ENCODE results near the gene STUM.
"Not testable (repeated sequence)": the region's sequence is repeated elsewhere in the genome, so short reads cannot be mapped to it uniquely, and the experiment has no call there.

STUM gene

GRCh38 chr1:226582966-226583365 is 34.4 kb downstream of the STUM start:
- DNase-seq (ENCODE audit: low spot score) = no peak

DNA sequence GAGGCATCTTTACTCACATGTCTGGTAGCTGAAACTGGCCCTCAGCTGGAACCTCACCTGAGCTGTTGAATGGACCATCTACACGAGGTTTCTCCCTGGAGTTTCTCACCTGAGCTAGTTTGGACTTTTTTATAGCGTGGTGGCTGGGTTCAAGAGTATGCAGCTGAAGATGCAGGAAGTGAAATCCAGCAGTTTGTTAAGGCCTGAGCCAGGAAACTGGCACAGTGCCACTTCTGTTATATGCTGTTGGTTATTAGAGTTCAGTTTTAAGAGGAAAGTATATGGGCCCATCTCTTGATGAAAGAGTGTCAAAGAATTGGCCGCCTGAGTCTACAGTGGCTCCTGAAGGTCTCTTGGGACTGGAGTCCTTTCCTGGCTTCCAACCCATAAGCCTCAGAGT is 35.6 kb downstream of the STUM start:
- DNase-seq (ENCODE audit: low spot score) = no peak

DNA sequence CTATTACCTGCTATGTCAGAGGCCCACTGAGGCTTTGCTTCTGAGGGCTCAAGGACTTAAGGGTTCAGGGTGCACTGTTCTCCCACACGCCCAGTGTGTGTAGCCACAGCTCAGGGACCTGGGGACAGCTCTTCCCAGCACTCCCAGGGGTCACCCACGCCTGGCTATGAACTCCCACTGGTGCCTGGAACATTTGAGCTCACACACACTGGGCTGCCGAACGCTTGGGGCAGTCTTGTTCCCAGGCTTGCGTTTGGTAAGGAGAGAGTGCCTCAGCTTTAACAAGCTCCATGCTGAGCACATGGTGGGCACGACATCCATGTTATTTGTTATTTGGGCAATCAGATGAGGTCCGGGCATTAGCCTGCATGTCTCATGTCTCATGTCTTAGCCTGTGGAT is 37.6 kb downstream of the STUM start:
- no peak for DNase-seq (ENCODE audit: low spot score)

DNA sequence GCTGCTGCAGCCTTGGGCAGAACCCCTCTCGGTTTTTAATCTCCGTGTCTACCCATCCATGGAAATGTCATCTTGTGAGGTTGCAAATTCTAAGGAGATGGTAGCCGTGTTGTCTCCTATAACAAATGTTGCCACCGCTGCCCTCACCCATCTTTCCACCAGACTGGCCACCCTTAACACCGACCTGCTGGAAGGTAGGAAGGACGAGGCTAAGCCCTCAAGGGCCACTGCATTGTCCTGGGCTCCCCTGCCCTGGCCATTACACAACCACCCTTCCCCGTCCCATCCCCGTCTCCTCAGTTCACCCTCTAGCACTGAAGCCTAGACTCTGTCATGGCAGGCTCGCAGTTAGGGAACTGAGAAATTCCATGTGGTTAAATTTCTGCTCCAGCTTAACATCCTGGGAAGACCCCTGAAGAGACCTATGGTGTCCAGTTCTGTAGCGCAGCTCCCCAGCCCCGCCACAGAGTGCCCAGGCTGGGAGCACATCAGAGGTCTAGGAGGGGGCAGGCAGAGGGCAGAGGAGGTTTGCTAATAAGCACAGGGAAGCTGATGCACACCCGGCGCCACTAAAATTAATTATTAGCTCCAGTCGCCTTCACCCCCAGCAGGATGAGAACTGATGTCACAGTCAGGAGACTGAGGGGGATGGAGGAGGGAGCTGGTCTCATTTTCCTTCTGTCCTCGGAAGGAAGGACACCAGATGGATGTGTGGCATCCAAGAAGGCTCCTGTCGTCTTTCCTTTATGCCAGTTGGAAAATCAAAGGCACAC is 38.3 kb downstream of the STUM start:
- DNase-seq (ENCODE audit: low spot score) = no peak

GRCh38 chr1:226588484-226588883 is 39.9 kb downstream of the STUM start:
- no peak for DNase-seq (ENCODE audit: low spot score)

- no peak for DNase-seq (ENCODE audit: low spot score)
Measured at GRCh38 chr1:226589008-226589733, 40.6 kb downstream of the STUM start.

GRCh38 chr1:226590614-226591013 is 42.0 kb downstream of the STUM start:
- no peak for DNase-seq (ENCODE audit: low spot score)

DNA sequence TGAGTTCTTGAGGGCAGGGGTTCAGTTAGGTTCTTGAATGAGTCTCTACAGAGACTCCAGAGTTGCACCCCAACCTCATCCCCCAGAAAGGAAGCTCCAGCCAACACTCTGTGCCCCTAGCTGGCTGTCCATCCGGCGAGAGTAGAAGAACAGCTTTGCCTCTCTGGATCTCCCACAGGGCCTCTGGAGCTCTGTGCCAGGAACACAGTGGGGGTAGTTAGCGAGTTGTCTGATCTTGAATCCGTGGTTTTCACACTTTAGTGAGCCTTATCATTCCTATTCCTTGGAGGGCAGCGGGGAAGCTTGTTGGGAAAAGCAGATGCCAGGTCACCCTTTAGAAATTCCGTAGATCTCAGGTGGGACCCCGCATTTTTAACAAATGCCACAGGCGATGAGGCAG is 45.0 kb downstream of the STUM start:
- no peak for DNase-seq (ENCODE audit: low spot score)

- no peak for DNase-seq (ENCODE audit: low spot score)
Measured at GRCh38 chr1:226596531-226597165, 48.1 kb downstream of the STUM start.

DNA sequence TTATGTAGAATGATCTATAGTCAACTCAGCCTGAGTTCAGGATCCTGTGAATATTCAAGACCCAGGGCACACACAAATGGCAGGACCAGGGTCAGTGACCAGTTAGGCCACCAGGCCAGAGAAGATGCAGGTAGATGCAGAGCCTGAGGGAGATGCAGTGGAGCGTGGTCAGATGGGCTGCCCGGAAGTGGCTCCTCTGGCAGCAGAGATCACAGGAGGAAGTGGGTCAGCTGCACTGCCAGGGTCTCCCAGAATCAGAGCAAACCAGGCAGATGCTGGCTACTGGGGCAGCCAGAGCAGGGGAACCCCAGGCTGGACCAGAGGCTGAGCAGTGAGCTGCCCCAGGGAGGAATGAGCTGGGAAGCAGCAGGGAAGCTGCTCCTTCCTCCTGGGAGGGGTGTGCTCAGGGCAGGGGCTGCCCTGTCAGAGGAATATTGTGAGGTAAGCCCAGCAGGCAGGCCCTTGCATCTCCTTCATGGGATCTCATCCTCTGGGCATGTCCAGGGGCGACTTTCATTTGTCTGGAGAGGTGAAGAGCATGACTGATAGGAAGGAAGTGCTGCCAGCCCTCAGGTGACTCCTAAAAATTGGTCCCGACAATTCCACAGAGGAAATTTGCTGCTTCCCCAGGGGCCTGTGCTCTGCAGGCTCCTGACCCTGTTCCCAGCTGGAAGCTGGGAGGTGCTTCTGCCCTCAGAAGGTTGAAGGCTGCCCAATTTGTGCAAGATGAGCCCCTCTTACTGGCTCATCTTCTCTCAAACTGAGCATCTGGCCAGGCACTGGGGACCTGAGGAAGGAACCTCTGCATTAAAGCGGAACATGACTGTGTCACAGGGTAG is 49.3 kb downstream of the STUM start:
- no peak for DNase-seq (ENCODE audit: low spot score)

GRCh38 chr1:226598455-226598849 is 49.9 kb downstream of the STUM start:
- no peak for DNase-seq (ENCODE audit: low spot score)

DNA sequence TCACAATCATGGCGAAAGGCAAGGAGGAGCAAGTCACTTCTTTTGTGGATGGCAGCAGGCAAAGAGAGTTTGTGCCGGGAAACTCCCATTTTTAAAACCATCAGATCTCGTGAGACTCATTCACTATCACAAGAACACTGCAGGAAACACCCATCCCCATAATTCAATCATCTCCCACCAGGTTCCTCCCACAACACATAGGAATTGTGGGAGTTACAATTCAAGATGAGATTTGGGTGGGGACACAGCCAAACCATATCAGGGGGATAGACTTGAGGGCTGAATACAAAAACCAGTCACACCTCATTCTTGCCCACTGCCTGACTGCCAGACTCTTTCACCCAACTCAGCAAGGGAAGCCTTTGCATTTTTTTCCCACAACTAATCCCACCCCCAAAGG is 50.4 kb downstream of the STUM start:
- DNase-seq (ENCODE audit: low spot score) = not testable (repeated sequence)

DNA sequence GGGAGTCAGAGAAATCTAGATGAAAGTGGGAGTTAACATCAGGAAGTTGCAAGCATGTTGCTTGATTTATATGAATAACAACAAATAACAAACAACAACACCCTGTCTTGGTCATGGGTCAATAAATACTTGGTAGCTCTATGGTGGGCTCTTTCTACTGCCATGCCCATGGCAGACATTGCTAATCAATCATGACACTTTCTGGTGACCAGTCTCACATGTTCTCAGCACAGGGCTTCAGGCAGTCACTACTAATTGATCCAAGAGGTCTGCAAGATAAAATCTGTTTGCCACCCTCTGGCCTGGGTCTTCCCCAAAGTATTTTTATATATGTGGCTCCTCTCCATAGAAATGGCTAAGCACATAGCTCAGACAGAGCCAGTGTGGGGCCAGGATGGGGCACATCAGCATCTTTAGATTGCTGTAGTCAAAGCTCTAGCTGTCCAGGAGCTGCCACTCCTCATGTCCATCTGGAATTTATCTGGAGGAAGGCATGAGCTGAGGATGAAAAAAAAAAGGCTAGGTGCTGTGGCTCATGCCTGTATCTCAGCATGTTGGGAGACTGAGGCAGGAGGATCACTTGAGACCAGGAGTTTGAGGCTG is 51.2 kb downstream of the STUM start:
- no peak for DNase-seq (ENCODE audit: low spot score)

- no peak for DNase-seq (ENCODE audit: low spot score)
Measured at GRCh38 chr1:226600254-226600653, 51.7 kb downstream of the STUM start.

GRCh38 chr1:226601456-226601855 is 52.9 kb downstream of the STUM start:
- no peak for DNase-seq (ENCODE audit: low spot score)

- DNase-seq (ENCODE audit: low spot score) = no peak
Measured at GRCh38 chr1:226602186-226603021, 53.8 kb downstream of the STUM start.

GRCh38 chr1:226603022-226603857 is 54.7 kb downstream of the STUM start:
- DNase-seq (ENCODE audit: low spot score) = no peak

DNA sequence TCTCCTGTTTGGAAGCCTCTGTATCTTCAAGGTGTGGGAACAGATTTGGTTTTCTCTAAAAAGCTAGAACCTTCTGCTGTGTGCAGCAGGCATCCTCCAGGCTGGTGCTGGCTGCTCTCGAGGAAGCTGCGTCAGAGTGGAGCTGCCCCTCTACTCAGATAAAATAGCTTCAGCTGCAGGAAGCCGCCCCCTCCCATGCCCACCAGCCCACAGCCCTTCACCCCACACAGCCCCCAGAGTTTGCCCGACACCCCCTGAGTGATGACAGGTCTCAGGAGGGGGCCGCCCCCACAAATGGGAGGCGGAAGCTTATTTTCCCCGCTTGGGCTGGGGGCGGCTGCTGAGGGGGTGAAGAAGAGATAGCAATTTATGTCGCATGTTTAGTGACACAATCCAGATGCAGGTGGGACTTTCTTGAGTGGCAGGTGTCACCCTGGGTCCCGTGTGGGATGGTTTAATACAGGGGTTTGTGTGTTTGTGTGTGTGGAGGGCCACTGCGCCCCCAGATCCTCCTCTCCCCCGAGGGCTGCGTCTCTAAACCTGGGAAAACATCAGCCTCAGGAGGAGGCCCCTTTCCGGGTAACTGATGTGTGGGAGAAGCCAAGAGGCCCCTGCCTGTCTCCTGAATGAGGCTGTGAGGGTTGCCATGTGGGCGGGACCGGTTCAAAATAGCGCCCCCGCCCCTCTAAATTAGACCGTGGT is 55.4 kb downstream of the STUM start:
- DNase-seq (ENCODE audit: low spot score) = no peak

GRCh38 chr1:226604560-226605317 is 56.2 kb downstream of the STUM start:
- no peak for DNase-seq (ENCODE audit: low spot score)
